CD8-positive, alpha-beta memory T cell (primary cell): ENCODE results near the gene SPTB. TPM values are rescaled to one million over a fixed set of nuclear protein-coding genes. Genes with fewer than 3 reads are reported as not detected.
A peak's percentile ranks its signal among the peaks of the same experiment; 100 is the strongest.

ENCODE experiments used
- CTCF ChIA-PET: fragments of 350-600 bp; sonication (Branson Sonifier 250); formaldehyde crosslinking; loops from one replicate; lab custom pipeline; 2021; ENCODE audit warnings: antibody characterized with exemption; lab: Charles Lee
- POLR2A ChIA-PET: fragments of 350-600 bp; sonication (Branson Sonifier 250); formaldehyde crosslinking; loops from one replicate; lab custom pipeline; 2021; ENCODE audit warnings: antibody characterized with exemption; lab: Charles Lee
- DNase-seq, 5 donors: peaks; one replicate each; pipeline versions ENCODE4 v3.0.0 to v3.0.0-alpha.2; 2020 to 2022; ENCODE audit warnings: mixed read lengths in 1 of 5
- H3K27ac ChIP-seq: one replicate; pipeline ENCODE4 v1.7.0; 2013; ENCODE audit warnings: low read depth, mild to moderate bottlenecking, low read length, moderate library complexity
- H3K27me3 ChIP-seq: 2 replicates; pipeline ENCODE4 v1.7.0; 2013; ENCODE audit warnings: low read length, mild to moderate bottlenecking; ENCODE audit not compliant: insufficient read depth, poor library complexity, severe bottlenecking
- H3K36me3 ChIP-seq: 2 replicates; pipeline ENCODE4 v1.7.0; 2013; ENCODE audit warnings: mild to moderate bottlenecking, low read length, moderate library complexity; ENCODE audit not compliant: insufficient read depth
- H3K4me1 ChIP-seq: 2 replicates; pipeline ENCODE4 v1.7.0; 2013; ENCODE audit warnings: mild to moderate bottlenecking, low read length, moderate library complexity; ENCODE audit not compliant: insufficient read depth
- H3K4me3 ChIP-seq: 2 replicates; pipeline ENCODE4 v1.7.0; 2013; ENCODE audit warnings: mild to moderate bottlenecking, low read length
- H3K9me3 ChIP-seq: 2 replicates; pipeline ENCODE4 v1.7.0; 2013; ENCODE audit warnings: mild to moderate bottlenecking, low read length
- H3K27ac Mint-ChIP-seq, 8 donors: one replicate each; pipeline ENCODE4 v1.8.0; 2020 to 2021; ENCODE audit warnings: mixed read lengths in 8 of 8, mild to moderate bottlenecking in 6 of 8, inconsistent platforms in 3 of 8, moderate library complexity in 3 of 8
- H3K27me3 Mint-ChIP-seq, 2 donors: one replicate each; pipeline ENCODE4 v1.8.0; 2020 to 2021; ENCODE audit warnings: mixed read lengths in 2 of 2, mild to moderate bottlenecking in 1 of 2, moderate library complexity in 1 of 2
- H3K36me3 Mint-ChIP-seq, 3 donors: one replicate each; pipeline ENCODE4 v1.8.0; 2020 to 2021; ENCODE audit warnings: mixed read lengths in 3 of 3, inconsistent platforms in 1 of 3, mild to moderate bottlenecking in 1 of 3
- H3K4me1 Mint-ChIP-seq, 3 donors: one replicate each; pipeline ENCODE4 v1.8.0; 2020 to 2021; ENCODE audit warnings: mixed read lengths in 3 of 3, inconsistent platforms in 1 of 3, mild to moderate bottlenecking in 1 of 3
- H3K4me3 Mint-ChIP-seq, 7 donors: one replicate each; pipeline ENCODE4 v1.8.0; 2020 to 2021; ENCODE audit warnings: mixed read lengths in 7 of 7, mild to moderate bottlenecking in 6 of 7, moderate library complexity in 4 of 7, inconsistent platforms in 2 of 7
- H3K9me3 Mint-ChIP-seq, 5 donors: one replicate each; pipeline ENCODE4 v1.8.0; 2020 to 2022; ENCODE audit warnings: mixed read lengths in 5 of 5, mild to moderate bottlenecking in 3 of 5, moderate library complexity in 2 of 5, inconsistent platforms in 1 of 5
- polyA plus RNA-seq: library from polyadenylated mRNA; unstranded; fragments of 300-500 nt; fragmentation: Illumina TruSeq; gene quantifications from one replicate; pipeline ENCODE4 v1.2.3, GENCODE V29; 2021
- total RNA-seq, 2 experiments: library from RNA; stranded (reverse); gene quantifications; one replicate each; pipeline ENCODE4 v1.2.3, GENCODE V29; 2021

The SPTB gene
- total and polyA plus RNA-seq, 3 experiments from 2014 or later, result 0.09 to 0.18 (median 0.15) TPM

- Mint-ChIP-seq H3K27me3 (peaks cover 3 to 14% of the 10 kb centered on the region in 2 donors), H3K4me3 (no peak overlapping the region), H3K36me3 (no peaks in the 10 kb centered on the region), H3K4me1 (no peaks in the 10 kb centered on the region), H3K9me3 (no peaks in the 10 kb centered on the region), H3K27ac (no peak overlapping the region)
- H3K4me3 ChIP-seq, result no peak overlapping the region
- H3K27ac ChIP-seq, result no peak overlapping the region
- no peak for DNase-seq
- no peaks in the 10 kb centered on the region for H3K4me1 ChIP-seq
- H3K9me3 ChIP-seq, result no peaks in the 10 kb centered on the region
- H3K27me3 ChIP-seq, result no peaks in the 10 kb centered on the region
- POLR2A ChIA-PET, result no interaction called here
- H3K36me3 ChIP-seq, result no peaks in the 10 kb centered on the region
- CTCF ChIA-PET, result no interaction called here
These were observed 77.9 kb downstream of the SPTB start for GRCh38 chr14:64801800-64802199.

DNA sequence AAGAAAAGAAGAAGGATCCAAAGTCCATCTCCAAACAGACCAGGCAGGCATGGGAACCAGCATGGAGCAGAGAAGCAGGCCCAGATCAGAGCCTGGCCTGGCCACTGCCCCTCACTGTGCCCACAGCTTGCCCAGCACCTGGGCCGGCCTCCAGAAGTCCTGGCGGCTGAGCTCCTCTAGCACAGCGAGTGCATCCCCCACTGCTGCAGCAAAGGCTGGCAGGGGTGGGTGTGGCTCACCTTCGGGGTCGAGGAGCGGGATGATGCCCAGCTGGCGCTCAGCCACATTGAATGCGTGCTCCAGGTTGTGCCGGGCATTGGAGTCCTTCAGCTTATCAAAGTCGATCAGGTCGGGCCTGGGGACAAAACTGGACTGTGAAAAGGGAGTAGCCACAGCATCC lies 78.7 kb downstream of the SPTB start:
- H3K4me3 Mint-ChIP-seq, result no peak overlapping the region
- POLR2A ChIA-PET, result no interaction called here
- no peak overlapping the region for H3K4me3 ChIP-seq

GRCh38 chr14:64800000-64800399 lies 79.7 kb downstream of the SPTB start:
- no peaks in the 10 kb centered on the region for H3K27me3 ChIP-seq
- H3K27ac Mint-ChIP-seq, result peak overlapping the region in 2 of 8 donors; percentile 61 to 66
- H3K9me3 Mint-ChIP-seq, result no peaks in the 10 kb centered on the region
- no peak for DNase-seq
- H3K27me3 Mint-ChIP-seq, result peaks cover 3 to 18% of the 10 kb centered on the region in 2 donors
- ChIA-PET CTCF (interaction anchor here (0.6 to 1.6 kb wide), 3 partner anchors 13 to 78 kb away, joined by 3 to 6 read pairs (median 3); no protein-coding TSS in a partner anchor), POLR2A (no interaction called here)
- H3K36me3 Mint-ChIP-seq, result no peaks in the 10 kb centered on the region
- H3K9me3 ChIP-seq, result no peaks in the 10 kb centered on the region
- H3K27ac ChIP-seq, result no peak overlapping the region
- H3K4me1 Mint-ChIP-seq, result no peaks in the 10 kb centered on the region
- H3K36me3 ChIP-seq, result no peaks in the 10 kb centered on the region
- H3K4me1 ChIP-seq, result no peaks in the 10 kb centered on the region
- no peak overlapping the region for H3K4me3 ChIP-seq
- H3K4me3 Mint-ChIP-seq, result no peak overlapping the region

More for the DNA sequence above, 78.7 kb downstream of the SPTB start:
- H3K36me3 ChIP-seq, result no peaks in the 10 kb centered on the region
- no peaks in the 10 kb centered on the region for H3K9me3 ChIP-seq
- Mint-ChIP-seq H3K27me3 (peaks cover 3 to 14% of the 10 kb centered on the region in 2 donors), H3K36me3 (no peaks in the 10 kb centered on the region), H3K4me1 (no peaks in the 10 kb centered on the region), H3K27ac (peak overlapping the region in 1 of 8 donors; percentile 44), H3K9me3 (no peaks in the 10 kb centered on the region)
- CTCF ChIA-PET, result no interaction called here
- no peak for DNase-seq
- H3K27ac ChIP-seq, result no peak overlapping the region
- H3K4me1 ChIP-seq, result no peaks in the 10 kb centered on the region
- no peaks in the 10 kb centered on the region for H3K27me3 ChIP-seq

DNA sequence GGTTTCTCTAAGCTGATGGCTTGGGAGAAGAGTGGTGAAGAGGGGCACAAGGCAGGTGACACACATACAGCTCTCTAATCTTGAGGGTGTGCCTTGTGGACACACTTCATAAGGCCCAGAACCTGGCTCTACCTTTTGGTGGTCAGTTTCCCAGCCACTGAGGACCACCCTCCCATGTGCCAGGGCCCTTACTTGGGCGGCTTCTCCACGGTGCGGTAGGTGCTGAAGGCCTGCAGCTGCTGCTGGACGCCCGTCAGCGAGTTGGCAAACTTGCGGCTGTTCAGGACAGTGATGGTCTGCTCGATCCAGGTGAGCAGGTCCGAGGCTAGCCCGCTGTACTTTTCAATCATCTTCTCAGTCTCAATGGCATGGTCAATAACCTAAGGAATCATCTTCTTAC lies 80.2 kb downstream of the SPTB start:
- Mint-ChIP-seq H3K4me1 (no peaks in the 10 kb centered on the region), H3K9me3 (no peaks in the 10 kb centered on the region), H3K27ac (no peak overlapping the region), H3K27me3 (peaks cover 3 to 18% of the 10 kb centered on the region in 2 donors), H3K36me3 (no peaks in the 10 kb centered on the region), H3K4me3 (no peak overlapping the region)
- no peak overlapping the region for H3K4me3 ChIP-seq
- no peaks in the 10 kb centered on the region for H3K9me3 ChIP-seq
- H3K27ac ChIP-seq, result no peak overlapping the region
- H3K4me1 ChIP-seq, result no peaks in the 10 kb centered on the region
- no peak for DNase-seq
- H3K36me3 ChIP-seq, result no peaks in the 10 kb centered on the region
- POLR2A ChIA-PET, result no interaction called here
- CTCF ChIA-PET, result interaction anchor here (0.8 to 1.6 kb wide), 3 partner anchors 13 to 93 kb away, joined by 3 to 6 read pairs (median 3); no protein-coding TSS in a partner anchor
- no peaks in the 10 kb centered on the region for H3K27me3 ChIP-seq

DNA sequence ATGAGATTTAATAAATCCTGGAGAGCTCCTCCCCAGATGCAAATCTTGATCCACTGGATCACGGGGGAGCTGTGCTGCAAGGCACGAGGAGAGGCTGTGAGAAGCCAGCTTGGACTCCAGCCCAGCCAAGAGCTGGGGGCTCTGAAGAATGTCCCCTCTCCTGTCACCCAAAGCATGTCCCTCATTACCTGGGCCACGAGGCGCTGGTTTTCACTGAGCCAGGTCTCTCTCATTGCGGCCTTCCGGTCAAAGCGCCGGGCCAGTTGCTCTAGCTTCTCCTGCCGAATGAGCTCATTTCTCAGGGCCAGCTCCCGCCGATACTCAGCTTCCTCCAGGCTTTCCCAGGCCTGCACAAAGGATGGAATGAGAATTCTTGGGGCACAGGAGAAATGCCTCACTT lies 83.3 kb downstream of the SPTB start:
- Histone ChIP-seq H3K27ac (no peak overlapping the region), H3K9me3 (no peaks in the 10 kb centered on the region), H3K27me3 (no peaks in the 10 kb centered on the region), H3K4me3 (no peak overlapping the region), H3K36me3 (no peaks in the 10 kb centered on the region), H3K4me1 (no peaks in the 10 kb centered on the region)
- Mint-ChIP-seq H3K4me1 (no peaks in the 10 kb centered on the region), H3K36me3 (no peaks in the 10 kb centered on the region), H3K4me3 (no peak overlapping the region), H3K9me3 (no peaks in the 10 kb centered on the region), H3K27me3 (peaks cover 6 to 18% of the 10 kb centered on the region in 2 donors), H3K27ac (no peak overlapping the region)
- CTCF ChIA-PET, result interaction anchor here (1.1 kb wide), 1 partner anchor 62 kb away, joined by 3 read pairs; no protein-coding TSS in a partner anchor
- no peak for DNase-seq
- POLR2A ChIA-PET, result no interaction called here

DNA sequence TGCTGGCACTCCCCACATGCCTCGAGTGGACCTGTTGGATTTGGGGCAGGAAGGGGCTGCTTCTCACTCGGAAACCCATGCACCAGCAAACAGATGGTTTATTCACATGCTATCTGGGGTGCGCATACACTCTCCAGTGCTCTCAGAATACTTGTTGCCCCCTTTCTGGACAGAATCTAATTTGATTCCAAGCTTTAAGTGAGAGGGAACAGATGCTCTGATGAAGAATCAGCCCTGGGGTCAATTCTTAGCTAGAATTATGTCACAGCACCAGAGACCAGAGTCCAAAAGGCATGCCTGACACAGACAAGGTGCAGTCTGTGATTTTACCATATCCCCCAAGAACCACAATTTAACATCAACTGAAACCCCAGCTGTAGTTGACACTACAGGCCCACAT lies 83.8 kb downstream of the SPTB start:
- CTCF ChIA-PET, result interaction anchor here (1.0 to 1.1 kb wide), 2 partner anchors 15 to 61 kb away, joined by 3 read pairs; no protein-coding TSS in a partner anchor
- H3K4me1 Mint-ChIP-seq, result no peaks in the 10 kb centered on the region
- H3K4me3 Mint-ChIP-seq, result no peak overlapping the region
- no peaks in the 10 kb centered on the region for H3K4me1 ChIP-seq
- POLR2A ChIA-PET, result no interaction called here
- H3K36me3 ChIP-seq, result no peaks in the 10 kb centered on the region
- H3K9me3 Mint-ChIP-seq, result no peaks in the 10 kb centered on the region
- H3K27me3 ChIP-seq, result no peaks in the 10 kb centered on the region
- H3K4me3 ChIP-seq, result no peak overlapping the region
- no peak overlapping the region for H3K27ac Mint-ChIP-seq
- no peaks in the 10 kb centered on the region for H3K9me3 ChIP-seq
- H3K27ac ChIP-seq, result no peak overlapping the region
- peaks cover 6 to 18% of the 10 kb centered on the region in 2 donors for H3K27me3 Mint-ChIP-seq
- no peak for DNase-seq
- no peaks in the 10 kb centered on the region for H3K36me3 Mint-ChIP-seq

DNA sequence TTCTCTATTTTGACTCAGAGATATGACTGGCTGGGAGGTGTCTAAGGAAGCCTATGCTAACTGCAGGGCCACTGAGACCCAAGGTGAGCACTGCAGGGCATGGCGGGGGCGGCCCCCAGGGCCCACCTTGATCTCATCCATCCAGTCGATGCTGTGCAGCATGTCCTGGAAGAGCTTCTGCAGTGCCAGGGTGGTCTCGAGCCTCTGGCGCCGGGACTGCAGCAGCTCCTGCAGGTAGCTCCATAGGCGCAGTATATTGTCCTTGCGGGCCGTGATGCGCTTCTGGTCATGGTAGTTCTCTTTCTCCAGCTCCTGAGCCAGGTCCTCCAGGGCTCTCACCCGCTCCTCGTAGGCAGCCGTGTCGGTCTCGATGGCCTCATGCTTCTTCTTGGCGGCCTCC lies 84.5 kb downstream of the SPTB start:
- Mint-ChIP-seq H3K4me1 (no peaks in the 10 kb centered on the region), H3K27me3 (peaks cover 6 to 18% of the 10 kb centered on the region in 2 donors), H3K27ac (no peak overlapping the region), H3K36me3 (no peaks in the 10 kb centered on the region), H3K4me3 (no peak overlapping the region), H3K9me3 (no peaks in the 10 kb centered on the region)
- DNase-seq, result no peak
- ChIA-PET CTCF (interaction anchor here (1.0 kb wide), 1 partner anchor 14 kb away, joined by 3 read pairs; no protein-coding TSS in a partner anchor), POLR2A (no interaction called here)
- no peaks in the 10 kb centered on the region for H3K36me3 ChIP-seq
- H3K27ac ChIP-seq, result no peak overlapping the region
- no peaks in the 10 kb centered on the region for H3K4me1 ChIP-seq
- no peaks in the 10 kb centered on the region for H3K27me3 ChIP-seq
- no peak overlapping the region for H3K4me3 ChIP-seq
- H3K9me3 ChIP-seq, result no peaks in the 10 kb centered on the region

GRCh38 chr14:64792871-64793560 lies 86.7 kb downstream of the SPTB start:
- no peaks in the 10 kb centered on the region for H3K36me3 ChIP-seq
- no peak for DNase-seq
- peaks cover 4 to 14% of the 10 kb centered on the region in 2 donors for H3K27me3 Mint-ChIP-seq
- H3K27me3 ChIP-seq, result no peaks in the 10 kb centered on the region
- peak overlapping the region in 1 of 8 donors; percentile 38 for H3K27ac Mint-ChIP-seq
- POLR2A ChIA-PET, result no interaction called here
- no peak overlapping the region for H3K4me3 Mint-ChIP-seq
- no peak overlapping the region for H3K4me3 ChIP-seq
- H3K9me3 ChIP-seq, result no peaks in the 10 kb centered on the region
- H3K9me3 Mint-ChIP-seq, result no peaks in the 10 kb centered on the region
- H3K4me1 ChIP-seq, result no peaks in the 10 kb centered on the region
- H3K36me3 Mint-ChIP-seq, result no peaks in the 10 kb centered on the region
- H3K4me1 Mint-ChIP-seq, result no peaks in the 10 kb centered on the region
- CTCF ChIA-PET, result interaction anchor here (1.2 kb wide), 1 partner anchor 121 kb away, joined by 4 read pairs; no protein-coding TSS in a partner anchor
- H3K27ac ChIP-seq, result no peak overlapping the region
